NCI-H2196 treated with DMSO at 0.1 percent for 48 hours (cell line): ENCODE results near the gene PLAAT2.
"Not testable (repeated sequence)": the region's sequence is repeated elsewhere in the genome, so short reads cannot be mapped to it uniquely, and the experiment has no call there.

Experiments used
- DNase-seq: peaks from one replicate; lab custom pipeline; 2025; ENCODE audit not compliant: unreplicated experiment; lab: John Stamatoyannopoulos, UW

Gene PLAAT2

GRCh38 chr11:63563201-63564055 lies at the start of gene PLAAT2:
TSS of gene PLAAT2 (minus strand) at chr11:63563379. CDS start at chr11:63563324, 55 bp downstream.
- no peak for DNase-seq

- DNase-seq = no peak
Observed at GRCh38 chr11:63612181-63612580, 49.0 kb upstream of the PLAAT2 start.

- no peak for DNase-seq
Observed at GRCh38 chr11:63611395-63611747, 48.2 kb upstream of the PLAAT2 start.

- no peak for DNase-seq
Observed at GRCh38 chr11:63610604-63611394, 47.6 kb upstream of the PLAAT2 start.

- no peak for DNase-seq
Observed at GRCh38 chr11:63609971-63610580, 46.9 kb upstream of the PLAAT2 start.

- no peak for DNase-seq
Observed at GRCh38 chr11:63609536-63609935, 46.4 kb upstream of the PLAAT2 start.

GRCh38 chr11:63608353-63609345 lies 45.5 kb upstream of the PLAAT2 start:
- no peak for DNase-seq

GRCh38 chr11:63603180-63603518 lies 40.0 kb upstream of the PLAAT2 start:
- no peak for DNase-seq

- DNase-seq = not testable (repeated sequence)
Observed at GRCh38 chr11:63602290-63603179, 39.4 kb upstream of the PLAAT2 start.

GRCh38 chr11:63599211-63600122 lies 36.3 kb upstream of the PLAAT2 start:
- DNase-seq = no peak

GRCh38 chr11:63598556-63598955 lies 35.4 kb upstream of the PLAAT2 start:
- no peak for DNase-seq

GRCh38 chr11:63595296-63595695 lies 32.1 kb upstream of the PLAAT2 start:
- no peak for DNase-seq

- DNase-seq = no peak
Observed at GRCh38 chr11:63592975-63593395, 29.8 kb upstream of the PLAAT2 start.

- no peak for DNase-seq
Observed at GRCh38 chr11:63590024-63590788, 27.0 kb upstream of the PLAAT2 start.

GRCh38 chr11:63589000-63589399 lies 25.8 kb upstream of the PLAAT2 start:
- no peak for DNase-seq

GRCh38 chr11:63586451-63587166 lies 23.4 kb upstream of the PLAAT2 start:
- DNase-seq = no peak

GRCh38 chr11:63583357-63583677 lies 20.1 kb upstream of the PLAAT2 start:
- no peak for DNase-seq
